NCI-H1105 treated with DMSO at 0.1 percent for 48 hours (cell line): ENCODE results near the gene LONP1.

Experiments
- DNase-seq: peaks from one replicate; lab custom pipeline; 2025; lab: John Stamatoyannopoulos, UW

LONP1 gene

GRCh38 chr19:5678071-5678718, 41.8 kb downstream of the LONP1 start:
- DNase-seq = no peak

- DNase-seq = no peak
These were observed 42.4 kb downstream of the LONP1 start for GRCh38 chr19:5677580-5677979.

- DNase-seq = no peak
These were observed 42.8 kb downstream of the LONP1 start for GRCh38 chr19:5677136-5677535.

- no peak for DNase-seq
These were observed 43.2 kb downstream of the LONP1 start for GRCh38 chr19:5676772-5677105.

- DNase-seq = no peak
These were observed 43.7 kb downstream of the LONP1 start for GRCh38 chr19:5676105-5676771.

GRCh38 chr19:5674714-5675113, 45.2 kb downstream of the LONP1 start:
- no peak for DNase-seq

- DNase-seq = no peak
These were observed 46.2 kb downstream of the LONP1 start for GRCh38 chr19:5673752-5674151.

GRCh38 chr19:5672708-5673459, 47.1 kb downstream of the LONP1 start:
- DNase-seq = no peak

- DNase-seq = no peak
These were observed 48.3 kb downstream of the LONP1 start for GRCh38 chr19:5671600-5671999.

- no peak for DNase-seq
These were observed 50.7 kb downstream of the LONP1 start for GRCh38 chr19:5669212-5669611.

GRCh38 chr19:5667751-5668271, 52.1 kb downstream of the LONP1 start:
- no peak for DNase-seq

GRCh38 chr19:5666921-5667610, 52.9 kb downstream of the LONP1 start:
- no peak for DNase-seq

- DNase-seq = no peak
These were observed 54.0 kb downstream of the LONP1 start for GRCh38 chr19:5665781-5666513.

- DNase-seq = no peak
These were observed 55.4 kb downstream of the LONP1 start for GRCh38 chr19:5664515-5664914.

GRCh38 chr19:5663904-5664303, 56.0 kb downstream of the LONP1 start:
- no peak for DNase-seq

- no peak for DNase-seq
These were observed 58.5 kb downstream of the LONP1 start for GRCh38 chr19:5661483-5661882.

GRCh38 chr19:5655412-5655811, 64.5 kb downstream of the LONP1 start:
- no peak for DNase-seq

GRCh38 chr19:5654931-5655330, 65.0 kb downstream of the LONP1 start:
- DNase-seq = no peak

- DNase-seq = no peak
These were observed 67.7 kb downstream of the LONP1 start for GRCh38 chr19:5652261-5652660.

GRCh38 chr19:5651361-5651760, 68.6 kb downstream of the LONP1 start:
- no peak for DNase-seq

- DNase-seq = no peak
These were observed 71.5 kb downstream of the LONP1 start for GRCh38 chr19:5648464-5648863.

GRCh38 chr19:5646703-5647102, 73.2 kb downstream of the LONP1 start:
- DNase-seq = no peak
